ENCODE measurements around the gene CYS1.

The CYS1 gene

GRCh38 chr2:10085043-10085667, 4.9 kb upstream of the CYS1 start:
- DNase-seq (ENCODE audit: low spot score), result no peak
- in situ Hi-C loops (cut with MboI; ENCODE audit: low sequenced_read_pairs, unreplicated experiment), result no loop called here
- no peak for TF ChIP-seq CTCF (IDR thresholded peaks at IDR 0.05; ENCODE audit: borderline replicate concordance, control extremely low read depth, extremely low read depth, insufficient read depth, missing control alignments)

DNA sequence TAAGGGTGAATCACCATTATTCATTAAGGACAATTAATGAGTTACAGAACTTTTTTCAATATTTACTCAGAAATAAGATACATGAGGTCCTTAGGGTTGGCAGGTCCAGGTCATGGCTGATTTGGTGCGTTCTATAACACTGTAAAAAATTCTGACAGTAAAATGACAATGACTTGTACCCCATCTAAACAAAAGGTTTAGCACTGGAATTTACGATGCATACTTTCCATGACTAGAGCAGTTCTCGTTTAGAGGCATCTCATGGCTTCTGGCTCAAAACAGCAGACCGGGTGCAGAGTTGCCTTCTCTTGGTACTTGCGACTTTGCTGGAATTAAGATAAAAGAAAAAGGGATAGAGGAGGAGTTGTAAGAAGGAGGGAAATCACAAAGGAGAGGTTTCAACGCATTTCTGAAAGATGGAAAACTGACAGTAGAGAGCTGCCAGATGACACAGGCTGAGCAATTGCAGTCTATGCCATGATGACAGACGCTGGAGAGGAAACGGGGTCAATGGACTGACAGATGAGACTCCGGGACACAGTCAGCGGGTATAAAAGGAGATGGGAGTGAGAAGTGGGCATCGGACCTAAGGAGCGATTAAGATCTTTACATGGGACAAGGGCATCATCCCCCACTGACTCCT, 4.1 kb upstream of the CYS1 start:
- DNase-seq (ENCODE audit: low spot score), result no peak
- TF ChIP-seq CTCF (IDR thresholded peaks at IDR 0.05; ENCODE audit: borderline replicate concordance, control extremely low read depth, extremely low read depth, insufficient read depth, missing control alignments), result no peak
- in situ Hi-C loops (cut with MboI; ENCODE audit: low sequenced_read_pairs, unreplicated experiment), result no loop called here

GRCh38 chr2:10083692-10084211, 3.5 kb upstream of the CYS1 start:
- DNase-seq (ENCODE audit: low spot score), result peak; percentile 46
- no peak for TF ChIP-seq CTCF (IDR thresholded peaks at IDR 0.05; ENCODE audit: borderline replicate concordance, control extremely low read depth, extremely low read depth, insufficient read depth, missing control alignments)
- in situ Hi-C loops (cut with MboI; ENCODE audit: low sequenced_read_pairs, unreplicated experiment), result no loop called here

GRCh38 chr2:10083046-10083445, 2.8 kb upstream of the CYS1 start:
- DNase-seq (ENCODE audit: low spot score), result no peak
- TF ChIP-seq CTCF (IDR thresholded peaks at IDR 0.05; ENCODE audit: borderline replicate concordance, control extremely low read depth, extremely low read depth, insufficient read depth, missing control alignments), result no peak
- in situ Hi-C loops (cut with MboI; ENCODE audit: low sequenced_read_pairs, unreplicated experiment), result no loop called here

GRCh38 chr2:10080536-10081304, 509 bp upstream of the CYS1 start:
- peak; percentile 80 for DNase-seq (ENCODE audit: low spot score)
- in situ Hi-C loops (cut with MboI; ENCODE audit: low sequenced_read_pairs, unreplicated experiment), result no loop called here
- no peak for TF ChIP-seq CTCF (IDR thresholded peaks at IDR 0.05; ENCODE audit: borderline replicate concordance, control extremely low read depth, extremely low read depth, insufficient read depth, missing control alignments)

- peak; percentile 48 for DNase-seq (ENCODE audit: low spot score)
- in situ Hi-C loops (cut with MboI; ENCODE audit: low sequenced_read_pairs, unreplicated experiment), result no loop called here
- TF ChIP-seq CTCF (IDR thresholded peaks at IDR 0.05; ENCODE audit: borderline replicate concordance, control extremely low read depth, extremely low read depth, insufficient read depth, missing control alignments), result no peak
Measured at GRCh38 chr2:10079266-10079869, 843 bp downstream of the CYS1 start.
